ENCODE results near the gene KCND3. TPM values are rescaled to one million over a fixed set of nuclear protein-coding genes. Genes with fewer than 3 reads are reported as not detected.
A peak's percentile ranks its signal among the peaks of the same experiment; 100 is the strongest.

Gene KCND3
- total RNA-seq, 1 experiment from 2014 or later, result 0.08 TPM

DNA sequence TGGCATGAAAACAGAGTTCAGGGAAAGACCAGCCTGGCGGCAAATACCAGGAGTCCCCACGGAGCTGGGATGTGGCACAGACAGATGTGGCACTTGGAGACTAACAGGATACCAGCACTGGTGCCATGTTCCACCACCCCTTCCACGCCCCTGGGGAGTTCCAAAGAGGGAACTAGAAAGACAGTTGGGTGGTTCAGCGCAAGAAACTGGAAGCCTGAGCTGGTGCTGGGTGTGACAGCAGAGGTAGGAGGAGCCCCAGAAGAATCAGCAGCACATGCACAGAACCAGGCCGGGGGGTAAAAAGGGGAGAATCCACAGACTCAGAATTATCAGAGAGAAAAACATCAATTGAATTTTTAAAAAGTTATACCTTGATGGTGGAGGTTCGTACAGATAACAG is 211.4 kb downstream of the KCND3 start:
- DNase-seq (ENCODE audit: low spot score), result no peak

DNA sequence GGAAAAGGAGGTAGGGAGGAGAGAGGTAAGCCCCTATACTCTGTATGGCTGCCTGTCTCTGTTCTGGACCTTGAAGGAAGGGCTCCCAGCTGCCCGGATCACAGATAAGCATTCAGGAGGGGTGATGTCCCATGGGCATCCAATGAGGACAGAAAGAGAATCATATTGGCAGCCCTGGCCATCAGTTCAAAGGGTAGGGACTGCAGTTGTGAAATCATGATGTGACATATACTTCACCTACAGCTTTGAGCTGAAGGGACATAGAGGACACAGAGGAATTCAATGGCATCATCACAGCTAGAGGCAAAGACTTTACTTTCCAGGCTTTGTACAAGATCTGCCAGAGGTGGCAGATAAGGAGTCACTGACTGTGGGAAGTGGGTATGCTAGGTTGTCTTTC is 212.2 kb downstream of the KCND3 start:
- DNase-seq (ENCODE audit: low spot score), result no peak

GRCh38 chr1:111776861-111777260 is 212.6 kb downstream of the KCND3 start:
- DNase-seq (ENCODE audit: low spot score), result no peak

DNA sequence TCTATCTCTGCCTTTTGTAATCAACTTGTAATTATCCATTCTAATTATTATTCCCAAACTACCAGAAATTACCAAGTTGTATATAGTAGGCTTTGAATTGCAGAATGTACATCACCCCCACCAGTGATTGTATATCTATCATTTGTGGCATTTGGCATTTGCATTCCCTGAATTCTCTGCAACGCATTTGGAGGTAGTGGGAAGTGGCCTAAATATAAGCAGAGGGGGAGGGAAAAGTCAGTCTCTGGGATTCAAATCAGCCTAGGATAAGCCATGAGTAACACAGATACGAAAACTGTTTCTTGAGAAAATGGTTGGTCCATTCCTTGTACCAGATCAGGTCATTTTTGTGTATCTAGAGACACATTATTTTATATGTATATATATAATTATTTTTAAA is 213.1 kb downstream of the KCND3 start:
- no peak for DNase-seq (ENCODE audit: low spot score)

- DNase-seq (ENCODE audit: low spot score), result no peak
These were observed 213.5 kb downstream of the KCND3 start for GRCh38 chr1:111775966-111776365.

- no peak for DNase-seq (ENCODE audit: low spot score)
These were observed 218.6 kb downstream of the KCND3 start for GRCh38 chr1:111770916-111771315.

- peak; percentile 66 for DNase-seq (ENCODE audit: low spot score)
These were observed 219.8 kb downstream of the KCND3 start for GRCh38 chr1:111769517-111770146.

DNA sequence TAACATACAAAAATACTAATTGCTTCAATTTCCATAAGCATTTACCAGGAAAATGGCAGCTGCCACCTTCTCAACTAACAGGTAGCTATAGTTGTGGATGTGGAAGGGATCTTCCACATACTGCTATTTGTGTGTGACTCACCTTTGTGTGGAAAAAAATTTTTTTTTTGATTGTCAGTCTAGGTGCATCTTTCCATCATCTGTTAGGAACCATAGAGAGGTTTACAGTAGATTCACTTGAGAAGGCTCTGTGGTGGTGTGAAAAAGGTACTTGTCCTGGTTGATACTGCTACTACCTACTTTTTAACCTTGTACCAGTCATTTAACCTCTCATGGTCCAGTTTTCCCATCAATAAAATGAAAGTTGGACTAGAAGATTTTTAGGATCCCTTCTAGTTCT is 220.8 kb downstream of the KCND3 start:
- DNase-seq (ENCODE audit: low spot score), result no peak

DNA sequence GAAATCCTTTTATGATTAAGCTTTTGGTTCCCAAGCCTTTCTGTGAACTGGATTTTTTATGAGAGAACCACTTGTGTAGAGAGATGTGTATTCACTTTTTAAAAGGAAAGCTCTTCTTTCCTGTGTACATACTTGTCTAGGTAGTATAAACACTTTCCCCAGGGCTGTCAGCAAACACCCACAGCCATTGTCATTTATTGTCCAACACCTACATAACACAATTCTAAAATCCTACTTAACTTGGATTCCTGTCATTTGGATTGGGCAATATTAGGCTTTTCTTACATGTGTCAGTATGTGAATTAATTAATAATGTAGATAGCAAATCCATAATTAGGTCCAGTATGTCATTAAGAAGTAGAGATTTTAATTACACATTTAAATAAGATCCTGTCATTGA is 221.4 kb downstream of the KCND3 start:
- no peak for DNase-seq (ENCODE audit: low spot score)

DNA sequence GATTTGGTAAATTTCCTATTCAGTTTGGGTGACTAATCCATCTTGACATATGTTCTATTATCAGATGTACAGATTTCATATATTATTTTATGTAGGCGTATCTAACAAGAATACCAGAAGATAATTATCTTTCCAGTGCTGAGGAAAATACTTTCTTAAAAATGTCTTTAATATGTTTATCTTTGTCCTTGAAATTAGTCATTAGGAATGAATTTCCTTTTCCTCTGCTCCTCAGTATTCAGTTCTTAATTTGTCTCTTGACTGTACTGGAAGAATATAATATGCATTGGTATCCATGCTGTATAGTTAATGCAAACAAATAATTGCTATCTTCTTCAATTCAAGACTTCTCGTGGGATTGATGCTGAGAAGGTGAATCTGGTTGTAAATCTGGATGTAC is 227.1 kb downstream of the KCND3 start:
- DNase-seq (ENCODE audit: low spot score), result no peak

- no peak for DNase-seq (ENCODE audit: low spot score)
These were observed 227.8 kb downstream of the KCND3 start for GRCh38 chr1:111761717-111762116.

GRCh38 chr1:111758373-111758772 is 231.1 kb downstream of the KCND3 start:
- no peak for DNase-seq (ENCODE audit: low spot score)

- no peak for DNase-seq (ENCODE audit: low spot score)
These were observed 233.3 kb downstream of the KCND3 start for GRCh38 chr1:111756124-111756513.

DNA sequence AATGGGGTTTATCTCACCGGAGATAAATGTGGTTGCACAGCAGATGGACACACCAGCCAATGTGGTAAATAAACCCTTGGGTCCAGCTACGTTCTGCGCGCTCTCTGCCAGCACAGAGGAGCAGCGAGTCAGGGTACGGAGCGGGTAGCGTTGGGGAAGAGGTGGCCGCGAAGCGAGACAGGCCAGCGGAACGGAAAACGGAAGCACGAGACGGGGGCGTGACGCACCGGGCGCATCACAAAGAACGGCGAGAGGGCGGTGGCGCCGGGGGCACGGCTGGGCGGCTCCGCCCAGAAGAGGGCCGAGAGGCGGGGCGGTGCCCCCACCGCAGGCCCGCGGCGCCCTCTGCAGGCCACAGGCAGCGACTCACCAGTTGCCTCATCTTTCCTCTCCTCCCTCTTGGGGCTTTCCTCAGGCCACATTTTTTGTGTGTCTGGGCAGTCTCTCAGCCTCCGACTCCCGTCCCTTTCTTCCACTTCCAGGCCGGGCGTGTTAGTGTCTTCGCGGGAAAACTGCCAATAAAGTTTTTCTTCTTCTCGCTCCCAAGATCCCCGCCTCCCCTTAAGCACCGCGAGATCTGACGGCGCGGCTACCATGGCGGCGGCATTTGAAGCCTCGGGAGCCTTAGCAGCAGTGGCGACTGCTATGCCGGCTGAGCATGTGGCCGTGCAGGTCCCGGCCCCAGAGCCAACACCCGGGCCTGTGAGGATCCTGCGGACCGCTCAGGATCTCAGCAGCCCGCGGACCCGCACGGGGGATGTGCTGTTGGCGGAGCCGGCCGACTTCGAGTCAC is 233.9 kb downstream of the KCND3 start, which contains the start of gene DDX20:
DDX20 (plus strand) TSS at position 571 of the 793 bp plus-strand sequence; CDS start at position 595, 24 bp downstream.
- DNase-seq (ENCODE audit: low spot score), result peak; percentile 92

DNA sequence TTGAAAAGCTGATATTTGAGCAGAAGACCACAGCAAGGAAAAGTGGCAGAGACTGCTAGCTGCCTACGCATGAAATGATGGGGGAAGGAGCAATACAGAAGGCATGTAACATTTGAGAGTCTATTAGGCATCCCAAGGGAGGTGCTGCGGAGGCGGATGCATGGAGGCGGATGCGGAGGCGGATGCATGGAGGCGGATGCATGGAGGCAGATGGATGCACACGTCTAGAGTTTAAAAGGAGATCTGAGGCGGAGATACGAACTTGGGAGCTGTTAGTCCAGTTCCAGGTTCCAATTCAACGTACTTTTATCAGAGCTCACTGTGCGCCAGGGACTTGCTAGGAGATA is 234.5 kb downstream of the KCND3 start:
- DNase-seq (ENCODE audit: low spot score), result peak; percentile 32

DNA sequence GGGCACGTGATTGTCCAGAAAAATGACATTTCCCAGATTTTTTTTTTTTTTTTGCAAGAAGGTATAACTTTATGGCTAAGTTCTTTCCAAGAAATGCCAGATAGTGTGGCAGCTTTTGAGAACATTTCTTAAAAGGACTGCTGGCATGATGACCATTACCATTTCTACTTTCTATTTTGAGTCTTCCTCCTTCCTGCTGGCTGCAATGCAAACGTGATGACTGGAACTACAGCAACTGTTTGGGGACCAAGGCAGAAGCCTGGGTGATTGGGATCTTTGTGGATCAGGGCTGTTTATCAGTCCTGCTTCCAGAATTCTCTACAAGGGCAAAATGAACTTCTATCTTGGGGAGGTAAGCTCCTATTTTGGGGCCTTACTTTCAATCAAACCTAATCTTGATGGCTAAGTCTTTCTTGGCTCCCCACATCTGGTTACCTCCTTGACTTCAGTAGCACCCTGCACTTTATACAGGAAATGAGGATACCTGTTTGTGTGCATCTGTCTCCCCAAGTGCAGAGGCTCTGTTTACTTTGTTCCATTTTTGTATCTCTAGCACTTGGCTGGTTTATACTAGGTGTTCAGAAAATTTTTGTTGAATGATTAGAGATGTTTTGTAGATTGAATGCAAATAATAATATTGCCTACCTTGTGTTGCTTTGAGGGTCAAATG is 237.4 kb downstream of the KCND3 start:
- DNase-seq (ENCODE audit: low spot score), result no peak

DNA sequence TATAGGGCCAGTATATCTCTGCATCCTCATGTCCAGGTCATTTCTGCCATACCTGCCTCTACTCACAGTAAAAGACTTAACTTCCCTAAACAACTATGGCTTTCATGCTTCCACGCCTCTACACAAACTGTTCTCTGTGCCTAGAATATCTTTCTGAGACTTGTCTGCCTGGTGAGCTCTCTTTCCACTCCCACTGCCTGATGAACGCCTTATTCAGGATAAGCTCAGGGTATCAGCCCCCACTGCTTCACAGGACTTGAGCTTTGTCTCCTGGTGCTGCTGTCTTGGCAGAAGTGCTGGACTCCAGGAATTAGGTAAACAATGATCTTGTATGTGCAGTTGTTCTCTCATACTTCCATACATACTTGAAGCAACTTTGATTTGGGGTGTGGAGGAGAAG is 238.6 kb downstream of the KCND3 start:
- no peak for DNase-seq (ENCODE audit: low spot score)

DNA sequence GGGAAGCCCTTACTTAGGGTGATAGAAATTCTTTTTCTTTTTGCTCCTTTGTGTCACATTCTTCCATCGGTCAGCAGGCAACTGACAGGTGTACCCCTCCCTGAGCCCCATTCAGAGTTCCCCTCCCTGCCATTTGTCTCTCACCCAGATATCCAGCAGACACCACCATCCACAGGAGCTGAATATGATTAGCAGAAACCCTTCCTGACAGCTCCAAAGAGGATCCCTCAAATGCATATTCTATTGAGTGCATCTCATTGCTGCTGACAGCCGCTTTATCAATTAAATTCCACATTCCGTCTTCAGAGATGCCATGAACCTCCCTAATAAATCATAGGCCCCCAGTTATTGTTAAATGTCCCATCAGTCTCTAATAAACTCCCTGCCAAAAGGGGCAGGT is 239.8 kb downstream of the KCND3 start:
- no peak for DNase-seq (ENCODE audit: low spot score)

DNA sequence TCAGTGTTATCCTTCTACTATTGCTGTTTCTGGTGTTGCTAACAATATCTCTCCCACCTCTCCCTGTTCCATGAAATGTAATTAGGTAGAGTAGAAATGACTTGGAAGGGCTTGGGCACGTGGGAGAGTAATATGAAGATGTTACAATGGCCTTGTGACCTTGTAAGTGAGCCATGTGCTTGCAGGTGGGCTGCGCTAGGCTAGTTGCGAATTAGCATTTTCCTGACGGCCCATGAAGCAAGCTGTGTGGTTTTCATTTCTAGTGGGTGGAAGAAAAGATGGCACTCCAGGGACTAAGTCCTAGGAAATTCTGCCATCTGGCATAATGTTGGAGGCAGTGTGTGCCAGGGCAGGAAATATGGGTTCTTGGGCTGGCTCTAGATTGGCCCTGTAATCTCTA is 241.5 kb downstream of the KCND3 start:
- no peak for DNase-seq (ENCODE audit: low spot score)

- peak; percentile 85 for DNase-seq (ENCODE audit: low spot score)
These were observed 242.2 kb downstream of the KCND3 start for GRCh38 chr1:111747282-111747734.

GRCh38 chr1:111746614-111746999 is 242.9 kb downstream of the KCND3 start:
- no peak for DNase-seq (ENCODE audit: low spot score)

DNA sequence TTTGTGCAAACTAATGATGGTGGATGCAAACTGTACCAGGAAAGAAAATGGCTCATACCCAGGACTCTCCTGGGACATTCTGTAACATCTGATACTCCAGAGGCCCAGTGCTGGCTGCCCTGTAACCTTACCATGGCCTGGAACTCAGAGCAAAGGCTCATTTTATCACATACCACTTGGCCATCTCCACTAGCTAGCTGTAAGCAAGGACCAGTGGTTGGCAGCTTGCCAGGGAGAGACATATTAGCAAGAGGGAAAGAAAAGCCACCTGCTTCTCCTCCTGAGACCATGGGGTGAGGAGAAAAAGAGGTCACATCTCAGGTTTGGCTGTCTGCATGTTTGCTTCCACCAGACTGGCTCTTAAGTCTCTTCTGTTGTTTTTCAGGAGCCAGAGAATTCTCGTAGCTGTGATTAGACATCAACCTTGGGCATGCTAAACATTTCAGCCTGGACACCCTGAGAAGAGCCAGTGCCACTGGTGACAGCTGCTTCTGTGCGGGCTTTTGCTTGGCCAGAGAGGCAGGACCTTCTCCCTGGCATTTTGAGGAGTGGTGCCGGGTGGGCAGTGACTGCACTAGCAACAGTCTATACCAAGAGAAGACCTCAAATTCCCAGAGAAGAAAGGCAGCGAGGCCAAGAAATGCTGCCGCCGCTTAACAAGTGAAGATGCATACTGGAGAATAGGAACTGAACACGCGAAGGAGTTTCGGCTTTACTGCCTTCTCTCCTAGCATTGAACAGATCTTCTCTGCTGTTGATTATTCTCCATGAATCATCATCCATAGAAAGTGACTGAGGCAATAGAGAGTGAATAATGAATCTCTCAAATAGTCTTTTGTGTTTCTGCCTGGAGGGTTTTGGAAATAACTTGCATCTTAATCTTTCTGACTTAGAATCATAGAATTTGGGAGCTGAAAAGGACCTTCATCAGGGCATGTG is 243.5 kb downstream of the KCND3 start:
- DNase-seq (ENCODE audit: low spot score), result no peak

Data from H4 (cell line).